ENCODE measurements around the gene MRPL11. TPM values are rescaled to one million over a fixed set of nuclear protein-coding genes. Genes with fewer than 3 reads are reported as not detected.

MRPL11 gene
- total and polyA plus RNA-seq, 2 of the 13 experiments (the other 11 are each of a cell fraction or from before 2014, with no cell fraction given), result 72.9 to 176 TPM

- TF ChIP-seq MIER2 (CRISPR knock-in tag; IDR thresholded peaks at IDR 0.05), result peak; percentile 78
- TF ChIP-seq GLMP (CRISPR knock-in tag; IDR thresholded peaks at IDR 0.05; ENCODE audit: borderline replicate concordance), result no peak
- no peak for TF ChIP-seq PAX8 (CRISPR knock-in tag; IDR thresholded peaks at IDR 0.05; ENCODE audit: borderline replicate concordance)
- no peak for TF ChIP-seq AGO1 (IDR thresholded peaks at IDR 0.05; ENCODE audit: low read depth, low read length, poor library complexity, severe bottlenecking)
- TF ChIP-seq RBM22 (optimal IDR thresholded peaks at IDR 0.05; ENCODE audit: low read length), result no peak
- TF ChIP-seq ZNF746 (CRISPR knock-in tag; IDR thresholded peaks at IDR 0.05), result no peak
- no peak for TF ChIP-seq ZNF720 (CRISPR knock-in tag; IDR thresholded peaks at IDR 0.05)
- no peak for TF ChIP-seq ZC3H4 (CRISPR knock-in tag; IDR thresholded peaks at IDR 0.05; ENCODE audit: borderline replicate concordance)
- no peak for TF ChIP-seq SIX4 (CRISPR knock-in tag; IDR thresholded peaks at IDR 0.05)
- TF ChIP-seq MXI1 (IDR thresholded peaks at IDR 0.05; ENCODE audit: borderline replicate concordance, low read depth, low read length), result peak; percentile 11; the same call in 2 of the 3 replicates
- no peak for TF ChIP-seq E2F2 (CRISPR knock-in tag; IDR thresholded peaks at IDR 0.05; ENCODE audit: borderline replicate concordance)
- no peak for TF ChIP-seq MLXIP (CRISPR knock-in tag; IDR thresholded peaks at IDR 0.05; ENCODE audit: borderline replicate concordance)
- no peak for TF ChIP-seq THYN1 (CRISPR knock-in tag; IDR thresholded peaks at IDR 0.05; ENCODE audit: borderline replicate concordance, low read depth)
- TF ChIP-seq CTCF (CRISPR knock-in tag; IDR thresholded peaks at IDR 0.05), result peak; percentile 90
- no peak for TF ChIP-seq ZNF362 (CRISPR knock-in tag; IDR thresholded peaks at IDR 0.05; ENCODE audit: borderline replicate concordance)
- no peak for TF ChIP-seq MAFG (CRISPR knock-in tag; IDR thresholded peaks at IDR 0.05)
- peak; percentile 63; the same call in 1 of the 2 replicates for TF ChIP-seq LCORL (IDR thresholded peaks at IDR 0.05)
- TF ChIP-seq LCORL (CRISPR knock-in tag; IDR thresholded peaks at IDR 0.05), result peak; percentile 64
- no peak for TF ChIP-seq JUN (CRISPR knock-in tag; IDR thresholded peaks at IDR 0.05)
These were observed at the start of gene MRPL11 (continued) for GRCh38 chr11:66438504-66439466.

Data from HepG2 (cell line).